ENCODE measurements around the gene SNX19.

DNA sequence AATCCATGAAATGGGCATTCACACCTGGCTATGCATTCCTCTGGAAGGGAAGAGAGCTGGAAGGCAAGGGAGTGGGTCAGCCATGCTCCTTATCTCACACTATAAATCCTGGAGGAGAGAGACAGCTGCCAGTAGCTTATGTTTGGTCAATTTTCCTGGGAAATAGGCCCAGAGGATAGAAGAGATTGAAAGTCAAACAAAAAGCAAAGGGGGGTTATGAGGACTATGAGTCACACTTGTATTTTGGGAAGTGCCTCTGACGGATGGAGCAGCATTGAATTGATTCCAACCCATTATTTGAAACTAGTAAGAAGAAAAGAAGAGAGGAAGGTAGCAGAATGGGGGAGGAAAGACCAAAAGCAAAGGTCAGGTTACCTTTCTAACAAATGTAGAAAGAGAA, 25.0 kb downstream of the SNX19 start:
- TF ChIP-seq, protein P1, sequence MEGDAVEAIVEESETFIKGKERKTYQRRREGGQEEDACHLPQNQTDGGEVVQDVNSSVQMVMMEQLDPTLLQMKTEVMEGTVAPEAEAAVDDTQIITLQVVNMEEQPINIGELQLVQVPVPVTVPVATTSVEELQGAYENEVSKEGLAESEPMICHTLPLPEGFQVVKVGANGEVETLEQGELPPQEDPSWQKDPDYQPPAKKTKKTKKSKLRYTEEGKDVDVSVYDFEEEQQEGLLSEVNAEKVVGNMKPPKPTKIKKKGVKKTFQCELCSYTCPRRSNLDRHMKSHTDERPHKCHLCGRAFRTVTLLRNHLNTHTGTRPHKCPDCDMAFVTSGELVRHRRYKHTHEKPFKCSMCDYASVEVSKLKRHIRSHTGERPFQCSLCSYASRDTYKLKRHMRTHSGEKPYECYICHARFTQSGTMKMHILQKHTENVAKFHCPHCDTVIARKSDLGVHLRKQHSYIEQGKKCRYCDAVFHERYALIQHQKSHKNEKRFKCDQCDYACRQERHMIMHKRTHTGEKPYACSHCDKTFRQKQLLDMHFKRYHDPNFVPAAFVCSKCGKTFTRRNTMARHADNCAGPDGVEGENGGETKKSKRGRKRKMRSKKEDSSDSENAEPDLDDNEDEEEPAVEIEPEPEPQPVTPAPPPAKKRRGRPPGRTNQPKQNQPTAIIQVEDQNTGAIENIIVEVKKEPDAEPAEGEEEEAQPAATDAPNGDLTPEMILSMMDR (IDR thresholded peaks at IDR 0.05; ENCODE audit: low read length) = no peak
- no peak for TF ChIP-seq EZH2 (IDR thresholded peaks at IDR 0.05; ENCODE audit: borderline replicate concordance, low read length)

Data from OCI-LY1 (cell line).